Fibroblast of villous mesenchyme (primary cell): ENCODE data around the gene BEST2. TPM values are rescaled to one million over a fixed set of nuclear protein-coding genes. Genes with fewer than 3 reads are reported as not detected.
"Not testable (repeated sequence)": the region's sequence is repeated elsewhere in the genome, so short reads cannot be mapped to it uniquely, and the experiment has no call there.

Experiments used
- DNase-seq: peaks from one replicate; pipeline ENCODE4 v3.0.0-alpha.2; 2010; ENCODE audit warnings: low read depth
- H3K4me3 ChIP-seq: 2 replicates; pipeline ENCODE4 v1.5.1; 2011; ENCODE audit warnings: low read depth, mild to moderate bottlenecking, low read length
- total RNA-seq: library from RNA; depleted of rRNA; stranded (reverse); fragments of >200 nt; gene quantifications from 2 replicates; pipeline ENCODE4 v1.2.3, GENCODE V29; 2012
- TF ChIP-seq, protein P1 (sequence below): IDR thresholded peaks from 2 replicates; pipeline ENCODE4 v1.5.1; 2012; ENCODE audit warnings: low read depth, mild to moderate bottlenecking, low read length; ENCODE audit not compliant: insufficient read depth

Gene BEST2
- total RNA-seq, 1 donor, result not detected

- H3K4me3 ChIP-seq, result no peak overlapping the region
- TF ChIP-seq, protein P1, sequence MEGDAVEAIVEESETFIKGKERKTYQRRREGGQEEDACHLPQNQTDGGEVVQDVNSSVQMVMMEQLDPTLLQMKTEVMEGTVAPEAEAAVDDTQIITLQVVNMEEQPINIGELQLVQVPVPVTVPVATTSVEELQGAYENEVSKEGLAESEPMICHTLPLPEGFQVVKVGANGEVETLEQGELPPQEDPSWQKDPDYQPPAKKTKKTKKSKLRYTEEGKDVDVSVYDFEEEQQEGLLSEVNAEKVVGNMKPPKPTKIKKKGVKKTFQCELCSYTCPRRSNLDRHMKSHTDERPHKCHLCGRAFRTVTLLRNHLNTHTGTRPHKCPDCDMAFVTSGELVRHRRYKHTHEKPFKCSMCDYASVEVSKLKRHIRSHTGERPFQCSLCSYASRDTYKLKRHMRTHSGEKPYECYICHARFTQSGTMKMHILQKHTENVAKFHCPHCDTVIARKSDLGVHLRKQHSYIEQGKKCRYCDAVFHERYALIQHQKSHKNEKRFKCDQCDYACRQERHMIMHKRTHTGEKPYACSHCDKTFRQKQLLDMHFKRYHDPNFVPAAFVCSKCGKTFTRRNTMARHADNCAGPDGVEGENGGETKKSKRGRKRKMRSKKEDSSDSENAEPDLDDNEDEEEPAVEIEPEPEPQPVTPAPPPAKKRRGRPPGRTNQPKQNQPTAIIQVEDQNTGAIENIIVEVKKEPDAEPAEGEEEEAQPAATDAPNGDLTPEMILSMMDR, result peak; percentile 96
- peak; percentile 84 for DNase-seq
These were observed 44.8 kb downstream of the BEST2 start for GRCh38 chr19:12796146-12797071.

GRCh38 chr19:12797141-12797587, 45.6 kb downstream of the BEST2 start:
- TF ChIP-seq, protein P1, result no peak
- no peak overlapping the region for H3K4me3 ChIP-seq
- no peak for DNase-seq

GRCh38 chr19:12797607-12798006, 46.0 kb downstream of the BEST2 start:
- not testable (repeated sequence) for H3K4me3 ChIP-seq, DNase-seq

DNA sequence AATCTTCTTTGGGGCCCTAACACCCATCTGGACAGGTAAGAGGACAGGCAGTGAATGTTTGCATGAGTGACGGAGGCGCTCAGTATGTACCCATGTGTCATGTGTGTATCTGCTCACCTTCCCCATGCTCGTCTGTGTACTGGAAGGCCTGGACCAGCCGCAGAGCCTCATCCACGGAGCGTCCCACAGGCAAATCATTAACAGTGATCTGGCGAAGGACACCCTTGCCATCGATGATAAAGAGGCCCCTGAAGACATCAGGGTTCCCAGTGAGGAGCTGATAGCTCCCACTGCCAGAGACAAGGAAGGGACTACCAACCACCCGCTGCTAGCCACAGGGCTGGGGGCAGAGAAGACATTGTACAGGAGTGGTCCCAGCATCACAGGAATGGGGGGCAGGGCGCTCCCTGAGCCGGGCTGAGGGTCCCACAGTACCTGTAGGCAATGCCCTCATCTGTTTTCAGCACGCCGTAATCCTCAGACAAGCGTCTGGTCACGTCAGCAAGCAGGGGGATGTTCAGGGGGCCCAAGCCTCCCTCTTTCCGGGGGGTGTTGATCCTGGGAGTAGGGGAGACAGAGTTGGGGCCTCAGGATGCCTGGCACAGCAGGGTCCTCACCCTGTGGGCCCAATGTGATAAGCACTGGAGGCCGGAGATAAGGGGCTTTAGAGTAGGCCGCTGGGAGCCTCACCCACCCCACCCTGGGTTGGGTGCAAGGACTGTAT, 48.3 kb downstream of the BEST2 start:
- no peak overlapping the region for H3K4me3 ChIP-seq
- no peak for DNase-seq
- TF ChIP-seq, protein P1, result no peak

GRCh38 chr19:12800466-12800770, 48.8 kb downstream of the BEST2 start:
- DNase-seq, result no peak
- TF ChIP-seq, protein P1, result no peak
- H3K4me3 ChIP-seq, result peak overlapping the region; percentile 84

GRCh38 chr19:12800923-12801465, 49.4 kb downstream of the BEST2 start:
- no peak for DNase-seq
- H3K4me3 ChIP-seq, result peak overlapping the region; percentile 84
- TF ChIP-seq, protein P1, result no peak
